HepG2 (cell line): Measurements from ENCODE around the gene SH2D3C.

ENCODE experiments used
- BRF2 ChIP-seq: sonication (generic); formaldehyde crosslinking; IDR thresholded peaks from 2 replicates; pipeline ENCODE4 v1.8.1; 2022; ENCODE audit warnings: mild to moderate bottlenecking, missing genetic modification reagents
- CTCF ChIP-seq: sonication (generic); formaldehyde crosslinking; IDR thresholded peaks from 2 replicates; pipeline ENCODE4 v1.5.0; 2020; ENCODE audit warnings: mild to moderate bottlenecking, missing genetic modification reagents, moderate library complexity
- EP300 ChIP-seq, 3 experiments: sonication (generic) in 1 of 3; formaldehyde crosslinking in 1 of 3; IDR thresholded peaks; 2 replicates each; pipeline versions ENCODE4 v1.5.1 to v1.6.1; 2011 to 2020; ENCODE audit warnings: low read depth in 2 of 3, low read length in 2 of 3, borderline replicate concordance in 1 of 3, improper control_type of control experiment in 1 of 3, mild to moderate bottlenecking in 1 of 3, missing genetic modification reagents in 1 of 3, moderate library complexity in 1 of 3
- NFE2 ChIP-seq: sonication (generic); formaldehyde crosslinking; IDR thresholded peaks from 2 replicates; pipeline ENCODE4 v1.4.0; 2020; ENCODE audit warnings: missing genetic modification reagents
- ZFP82 ChIP-seq: sonication (generic); formaldehyde crosslinking; IDR thresholded peaks from 2 replicates; pipeline ENCODE4 v1.5.1; 2020; ENCODE audit warnings: mild to moderate bottlenecking, missing genetic modification reagents, borderline replicate concordance
- ZNF574 ChIP-seq: sonication (generic); formaldehyde crosslinking; IDR thresholded peaks from 2 replicates; pipeline ENCODE4 v1.4.0; 2020; ENCODE audit warnings: missing genetic modification reagents

GRCh38 chr9:127809002-127809539 lies 30.6 kb upstream of the SH2D3C start:
- TF ChIP-seq CTCF (CRISPR knock-in tag) (no peak), NFE2 (no peak), BRF2 (CRISPR knock-in tag) (no peak), ZFP82 (CRISPR knock-in tag) (no peak), ZNF574 (CRISPR knock-in tag) (no peak), EP300 (IDR thresholded peaks at IDR 0.05; ENCODE audit: low read depth in 2 of 2, low read length in 2 of 2) (no peak), EP300 (CRISPR knock-in tag; IDR thresholded peaks at IDR 0.05; ENCODE audit: borderline replicate concordance) (no peak)
